IMR-90 (cell line): ENCODE data around the gene FOXA2.

ENCODE experiments used
- BHLHE40 ChIP-seq: fragments of 150-350 bp; IDR thresholded peaks from 2 replicates; pipeline ENCODE4 v1.6.1; 2016; ENCODE audit warnings: mild to moderate bottlenecking, low read depth, low read length
- CEBPB ChIP-seq: IDR thresholded peaks from 2 replicates; pipeline ENCODE4 v1.6.1; 2012; ENCODE audit warnings: low read depth, low read length, improper control_type of control experiment
- ELK1 ChIP-seq: fragments of 150-350 bp; IDR thresholded peaks from 2 replicates; pipeline ENCODE4 v1.6.1; 2016; ENCODE audit warnings: low read depth, mild to moderate bottlenecking, low read length, moderate library complexity, borderline replicate concordance
- MAFK ChIP-seq: IDR thresholded peaks from 2 replicates; pipeline ENCODE4 v1.6.1; 2012; ENCODE audit warnings: low read depth, low read length, improper control_type of control experiment
- MAZ ChIP-seq: IDR thresholded peaks from 2 replicates; pipeline ENCODE4 v1.6.1; 2012; ENCODE audit warnings: low read depth, mild to moderate bottlenecking, low read length, improper control_type of control experiment, moderate library complexity, borderline replicate concordance
- MXI1 ChIP-seq: IDR thresholded peaks from 2 replicates; pipeline ENCODE4 v1.6.1; 2012; ENCODE audit warnings: low read depth, mild to moderate bottlenecking, low read length, moderate library complexity, borderline replicate concordance
- POLR2A ChIP-seq: IDR thresholded peaks from 2 replicates; pipeline ENCODE4 v1.6.1; 2012; ENCODE audit warnings: mild to moderate bottlenecking, low read depth, low read length
- RCOR1 ChIP-seq: IDR thresholded peaks from 2 replicates; pipeline ENCODE4 v1.6.1; 2012; ENCODE audit warnings: mild to moderate bottlenecking, low read length, improper control_type of control experiment; ENCODE audit not compliant: insufficient replicate concordance
- RFX5 ChIP-seq: IDR thresholded peaks from 2 replicates; pipeline ENCODE4 v1.8.0; 2012; ENCODE audit warnings: low read depth, mild to moderate bottlenecking, low read length, moderate library complexity
- SMC3 ChIP-seq: fragments of 150-350 bp; IDR thresholded peaks from 2 replicates; pipeline ENCODE4 v1.6.1; 2016; ENCODE audit warnings: low read depth, mild to moderate bottlenecking, antibody characterized with exemption, low read length, moderate library complexity
- TF ChIP-seq, protein P1 (sequence below): conservative IDR thresholded peaks from 2 replicates; pipeline ENCODE4 v1.5.1; 2012; ENCODE audit warnings: mild to moderate bottlenecking, low read depth, low read length, improper control_type of control experiment

- TF ChIP-seq, protein P1, sequence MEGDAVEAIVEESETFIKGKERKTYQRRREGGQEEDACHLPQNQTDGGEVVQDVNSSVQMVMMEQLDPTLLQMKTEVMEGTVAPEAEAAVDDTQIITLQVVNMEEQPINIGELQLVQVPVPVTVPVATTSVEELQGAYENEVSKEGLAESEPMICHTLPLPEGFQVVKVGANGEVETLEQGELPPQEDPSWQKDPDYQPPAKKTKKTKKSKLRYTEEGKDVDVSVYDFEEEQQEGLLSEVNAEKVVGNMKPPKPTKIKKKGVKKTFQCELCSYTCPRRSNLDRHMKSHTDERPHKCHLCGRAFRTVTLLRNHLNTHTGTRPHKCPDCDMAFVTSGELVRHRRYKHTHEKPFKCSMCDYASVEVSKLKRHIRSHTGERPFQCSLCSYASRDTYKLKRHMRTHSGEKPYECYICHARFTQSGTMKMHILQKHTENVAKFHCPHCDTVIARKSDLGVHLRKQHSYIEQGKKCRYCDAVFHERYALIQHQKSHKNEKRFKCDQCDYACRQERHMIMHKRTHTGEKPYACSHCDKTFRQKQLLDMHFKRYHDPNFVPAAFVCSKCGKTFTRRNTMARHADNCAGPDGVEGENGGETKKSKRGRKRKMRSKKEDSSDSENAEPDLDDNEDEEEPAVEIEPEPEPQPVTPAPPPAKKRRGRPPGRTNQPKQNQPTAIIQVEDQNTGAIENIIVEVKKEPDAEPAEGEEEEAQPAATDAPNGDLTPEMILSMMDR: no peak
- TF ChIP-seq RFX5 (no peak), POLR2A (no peak), SMC3 (no peak), MXI1 (no peak), CEBPB (no peak), BHLHE40 (no peak), ELK1 (no peak), MAFK (no peak), RCOR1 (no peak), MAZ (no peak)
Observed at GRCh38 chr20:22615425-22615824, 31.1 kb upstream of the FOXA2 start.
